Body of pancreas (tissue), 4 donors: Measurements from ENCODE around the gene CADM2. TPM values are rescaled to one million over a fixed set of nuclear protein-coding genes. Genes with fewer than 3 reads are reported as not detected.

Experiments used
- ATAC-seq: fragments of 150-250 bp; one replicate; pipeline ENCODE4 v1.9.1; 2016
- DNase-seq, 4 donors: peaks; one replicate each; pipeline ENCODE4 v3.0.0-alpha.2; 2019
- H3K27ac ChIP-seq, 4 donors: fragments of 200-600 bp; sonication (generic); 1 replicate in 3 of 4; 2 replicates in 1 of 4; pipeline versions ENCODE4 v1.5.1 to v1.6.1; 2016 to 2019; ENCODE audit warnings: mild to moderate bottlenecking in 1 of 4, mixed read lengths in 1 of 4, moderate library complexity in 1 of 4
- H3K27me3 ChIP-seq, 2 donors: fragments of 200-600 bp; sonication (generic); one replicate each; pipeline ENCODE4 v1.6.0; 2016; ENCODE audit warnings: mild to moderate bottlenecking in 1 of 2
- H3K36me3 ChIP-seq, 2 donors: fragments of 200-600 bp; sonication (generic); replicated peaks in 1 of 2; 2 replicates each; pipeline ENCODE4 v1.5.1; 2016; ENCODE audit warnings: low read depth in 2 of 2; ENCODE audit not compliant: insufficient read depth in 1 of 2
- H3K4me1 ChIP-seq: fragments of 200-600 bp; sonication (generic); one replicate; pipeline ENCODE4 v1.6.0; 2016
- H3K4me3 ChIP-seq, 2 donors: fragments of 200-600 bp; sonication (generic); 1 replicate in 1 of 2; 2 replicates in 1 of 2; pipeline ENCODE4 v1.5.1; 2016 to 2019
- H3K9me3 ChIP-seq, 3 donors: fragments of 200-600 bp; sonication (generic); 1 replicate in 2 of 3; 2 replicates in 1 of 3; pipeline ENCODE4 v1.5.1; 2016
- CTCF ChIP-seq, 7 experiments: fragments of 450-650 bp in 4 of 7; fragments of 200-600 bp in 3 of 7; sonication (generic) in 3 of 7; IDR thresholded peaks; one replicate each; pipeline ENCODE4 v1.5.1; 2016 to 2019; ENCODE audit warnings: antibody characterized with exemption in 7 of 7
- POLR2A ChIP-seq, 3 donors: fragments of 450-650 bp; IDR thresholded peaks; one replicate each; pipeline ENCODE4 v1.6.1; 2016; ENCODE audit warnings: antibody characterized with exemption in 3 of 3, mild to moderate bottlenecking in 2 of 3
- WGBS, 2 donors: methylation state at CpG; one replicate each; pipeline ENCODE4 v1.1.5; 2017; 5-methylcytosine and 5-hydroxymethylcytosine counted together
- intact Hi-C: fragments of 100-400 bp; cut with DNase I; formaldehyde crosslinking; loops from one replicate; pipeline ENCODE4 v1.15.1; 2023
- total RNA-seq, 2 donors: library from RNA; depleted of rRNA; stranded (reverse); fragments of >200 nt; gene quantifications; one replicate each; pipeline ENCODE4 v1.1.0, GENCODE V29; 2016

The CADM2 gene
- total RNA-seq, 2 donors from 2014 or later, result 0.26 to 1.3 TPM

- DNase-seq, result no peak
- ATAC-seq, result no peak
- intact Hi-C loops, result no loop called here
- no peak for TF ChIP-seq CTCF (IDR thresholded peaks at IDR 0.05)
- no peak for TF ChIP-seq POLR2A (IDR thresholded peaks at IDR 0.05)
- Histone ChIP-seq H3K9me3 (no peaks in the 10 kb centered on the region), H3K36me3 (no peaks in the 10 kb centered on the region), H3K4me3 (no peak overlapping the region), H3K27me3 (no peaks in the 10 kb centered on the region), H3K4me1 (no peaks in the 10 kb centered on the region), H3K27ac (no peak overlapping the region)
- WGBS, 2 donors, result 32 to 38% methylated on average over 2 of the region's 2 CpGs
These were observed 701.7 kb downstream of the CADM2 start for GRCh38 chr3:85660451-85660850.

- H3K4me1 ChIP-seq, result no peaks in the 10 kb centered on the region
- H3K27ac ChIP-seq, result no peak overlapping the region
- intact Hi-C loops, result no loop called here
- no peak overlapping the region for H3K4me3 ChIP-seq
- no peaks in the 10 kb centered on the region for H3K27me3 ChIP-seq
- H3K36me3 ChIP-seq, result no peaks in the 10 kb centered on the region
- WGBS, 2 donors, result 53 to 67% methylated on average over 3 of the region's 3 CpGs
- DNase-seq (no peak), ATAC-seq (no peak)
- no peak for TF ChIP-seq POLR2A (IDR thresholded peaks at IDR 0.05)
- TF ChIP-seq CTCF (IDR thresholded peaks at IDR 0.05), result no peak
- no peaks in the 10 kb centered on the region for H3K9me3 ChIP-seq
These were observed 703.7 kb downstream of the CADM2 start for GRCh38 chr3:85662462-85662861.

GRCh38 chr3:85667744-85668143 lies 709.0 kb downstream of the CADM2 start:
- Histone ChIP-seq H3K36me3 (no peaks in the 10 kb centered on the region), H3K27ac (no peak overlapping the region), H3K4me3 (no peak overlapping the region), H3K27me3 (no peaks in the 10 kb centered on the region), H3K4me1 (no peaks in the 10 kb centered on the region), H3K9me3 (no peaks in the 10 kb centered on the region)
- intact Hi-C loops, result no loop called here
- WGBS, 2 donors, result 53 to 60% methylated on average over 5 of the region's 5 CpGs
- TF ChIP-seq POLR2A (IDR thresholded peaks at IDR 0.05) (no peak), CTCF (IDR thresholded peaks at IDR 0.05) (no peak)
- DNase-seq (no peak), ATAC-seq (no peak)

GRCh38 chr3:85670634-85671205 lies 711.9 kb downstream of the CADM2 start:
- no peak overlapping the region for H3K4me3 ChIP-seq
- H3K4me1 ChIP-seq, result no peaks in the 10 kb centered on the region
- TF ChIP-seq CTCF (IDR thresholded peaks at IDR 0.05), result no peak
- no peak for TF ChIP-seq POLR2A (IDR thresholded peaks at IDR 0.05)
- no peaks in the 10 kb centered on the region for H3K36me3 ChIP-seq
- ATAC-seq, result no peak
- 54 to 63% methylated on average over 2 of the region's 2 CpGs for WGBS, 2 donors
- no peak overlapping the region for H3K27ac ChIP-seq
- no peaks in the 10 kb centered on the region for H3K27me3 ChIP-seq
- intact Hi-C loops, result no loop called here
- H3K9me3 ChIP-seq, result no peaks in the 10 kb centered on the region
- no peak for DNase-seq

GRCh38 chr3:85672761-85673160 lies 714.0 kb downstream of the CADM2 start:
- intact Hi-C loops, result no loop called here

More at GRCh38 chr3:85672761-85673160, 714.0 kb downstream of the CADM2 start:
- no peaks in the 10 kb centered on the region for H3K4me1 ChIP-seq
- TF ChIP-seq CTCF (IDR thresholded peaks at IDR 0.05) (no peak), POLR2A (IDR thresholded peaks at IDR 0.05) (no peak)
- WGBS, 2 donors, result 69 to 72% methylated on average over 1 of the region's 1 CpG
- no peak overlapping the region for H3K27ac ChIP-seq
- no peak for DNase-seq
- H3K36me3 ChIP-seq, result no peaks in the 10 kb centered on the region
- no peak overlapping the region for H3K4me3 ChIP-seq
- ATAC-seq, result no peak
- no peaks in the 10 kb centered on the region for H3K27me3 ChIP-seq
- H3K9me3 ChIP-seq, result no peaks in the 10 kb centered on the region
